GM12878 (cell line): Measurements from ENCODE around the gene CCL2. TPM values are rescaled to one million over a fixed set of nuclear protein-coding genes. Genes with fewer than 3 reads are reported as not detected.

ENCODE experiments used
- ATAC-seq: fragments of 200-7000 bp; cut with Tn5 transposase; 3 replicates; pipeline ENCODE4 v1.9.1; 2020; ENCODE audit warnings: mild to moderate bottlenecking, moderate library complexity
- BruUV-seq: library from RNA; stranded (reverse); fragments of 400-500 nt; replicated peaks from 2 replicates; lab custom pipeline; 2021; lab: Mats Ljungman, UMichigan
- CTCF ChIA-PET: fragments of 300-600 bp; sonication (Branson Sonifier 250); formaldehyde crosslinking; extraction: SDS; loops from one replicate; lab custom pipeline; 2021; ENCODE audit warnings: inconsistent platforms; lab: Yijun Ruan, JAX
- POLR2A ChIA-PET: fragments of 350-600 bp; formaldehyde crosslinking; extraction: SDS; loops from one replicate; lab custom pipeline; 2021; ENCODE audit warnings: inconsistent platforms; lab: Charles Lee
- RAD21 ChIA-PET: fragments of 300-600 bp; sonication (Branson Sonifier 250); formaldehyde crosslinking; loops from one replicate; lab custom pipeline; 2023; ENCODE audit warnings: antibody characterized with exemption; ENCODE audit not compliant: unreplicated experiment; lab: Charles Lee
- SMC1A ChIA-PET: fragments of 300-600 bp; sonication (Branson Sonifier 250); formaldehyde crosslinking; loops from one replicate; lab custom pipeline; 2023; ENCODE audit not compliant: unreplicated experiment, uncharacterized antibody; lab: Charles Lee
- DNase-seq: peaks from one replicate; pipeline ENCODE4 v3.0.0-alpha.2; 2011; ENCODE audit warnings: low read depth, low spot score
- FAIRE-seq: peaks from 3 replicates; lab custom pipeline; 2011; peaks lifted over from hg19 to GRCh38; lab: Jason Lieb, UNC
- H2AFZ ChIP-seq: 2 replicates; pipeline ENCODE4 v1.6.0; 2011; ENCODE audit warnings: low read depth, low read length, control low read depth; ENCODE audit not compliant: control insufficient read depth
- H3K27ac ChIP-seq: 2 replicates; pipeline ENCODE4 v1.5.1; 2011; ENCODE audit warnings: control low read depth; ENCODE audit not compliant: control insufficient read depth, insufficient read depth
- H3K27me3 ChIP-seq, 2 experiments: replicated peaks in 1 of 2; 2 replicates each; pipeline versions ENCODE4 v1.6.0 to v1.6.1; 2011; ENCODE audit warnings: low read length in 1 of 2; ENCODE audit not compliant: control insufficient read depth in 2 of 2, insufficient read depth in 2 of 2
- H3K36me3 ChIP-seq, 2 experiments: 2 replicates each; pipeline ENCODE4 v1.5.1; 2011; ENCODE audit warnings: low read length in 1 of 2; ENCODE audit not compliant: control insufficient read depth in 2 of 2, insufficient read depth in 2 of 2
- H3K4me1 ChIP-seq: 2 replicates; pipeline ENCODE4 v1.6.1; 2011; ENCODE audit warnings: mild to moderate bottlenecking, low read length, moderate library complexity, mixed read lengths; ENCODE audit not compliant: control insufficient read depth, insufficient read depth
- H3K4me2 ChIP-seq: 2 replicates; pipeline ENCODE4 v1.6.0; 2011; ENCODE audit warnings: control low read depth; ENCODE audit not compliant: control insufficient read depth, insufficient read depth
- H3K4me3 ChIP-seq: fragments of 200-600 bp; sonication (generic); 2 replicates; pipeline ENCODE4 v1.5.1; 2016
- H3K79me2 ChIP-seq: 2 replicates; pipeline ENCODE4 v1.6.0; 2011; ENCODE audit warnings: low read length; ENCODE audit not compliant: control insufficient read depth, insufficient read depth
- H3K9ac ChIP-seq: 2 replicates; pipeline ENCODE4 v1.8.0; 2011; ENCODE audit warnings: low read length, control low read depth, mixed read lengths; ENCODE audit not compliant: control insufficient read depth, insufficient read depth
- H3K9me3 ChIP-seq: replicated peaks from 3 replicates; pipeline ENCODE4 v1.5.1; 2011; ENCODE audit warnings: mild to moderate bottlenecking, low read length; ENCODE audit not compliant: control insufficient read depth, insufficient read depth
- H4K20me1 ChIP-seq: 2 replicates; pipeline ENCODE4 v1.6.0; 2011; ENCODE audit not compliant: control insufficient read depth, insufficient read depth
- DPF2 ChIP-seq: fragments of 450-650 bp; IDR thresholded peaks from 2 replicates; pipeline ENCODE4 v1.6.1; 2017; ENCODE audit warnings: mild to moderate bottlenecking
- JUNB ChIP-seq: IDR thresholded peaks from 2 replicates; pipeline ENCODE4 v1.6.1; 2016; ENCODE audit warnings: antibody characterized with exemption, mild to moderate bottlenecking
- MYC ChIP-seq: IDR thresholded peaks from 2 replicates; pipeline ENCODE4 v1.6.1; 2011; ENCODE audit warnings: mild to moderate bottlenecking, low read length, moderate library complexity, inconsistent platforms; ENCODE audit not compliant: insufficient read depth, insufficient replicate concordance, insufficient read length, severe bottlenecking
- SRF ChIP-seq, 2 experiments: IDR thresholded peaks; 2 replicates each; pipeline ENCODE4 v1.6.1; 2011; ENCODE audit warnings: low read depth in 2 of 2, low read length in 2 of 2, mild to moderate bottlenecking in 1 of 2, moderate library complexity in 1 of 2
- TARDBP ChIP-seq: IDR thresholded peaks from 2 replicates; pipeline ENCODE4 v1.6.1; 2016; ENCODE audit warnings: borderline replicate concordance
- TCF3 ChIP-seq: IDR thresholded peaks from 2 replicates; pipeline ENCODE4 v1.6.1; 2012; ENCODE audit warnings: low read depth, mild to moderate bottlenecking, low read length, borderline replicate concordance; ENCODE audit not compliant: insufficient read depth
- YBX1 ChIP-seq: fragments of 450-650 bp; IDR thresholded peaks from 2 replicates; pipeline ENCODE4 v1.6.1; 2016; ENCODE audit warnings: antibody characterized with exemption
- ZNF384 ChIP-seq: IDR thresholded peaks from 2 replicates; pipeline ENCODE4 v1.6.1; 2012; ENCODE audit warnings: low read depth, mild to moderate bottlenecking, low read length, improper control_type of control experiment, borderline replicate concordance
- WGBS: methylation state at CpG from one replicate; pipeline ENCODE4 v1.1.6; 2016; ENCODE audit warnings: low lambda C conversion rate; ENCODE audit not compliant: insufficient replicate concordance, insufficient coverage; ENCODE audit errors: missing lambda C conversion rate; 5-methylcytosine and 5-hydroxymethylcytosine counted together
- in situ Hi-C: fragments of 300-500 bp; cut with MboI; formaldehyde crosslinking; loops from 9 replicates; pipeline ENCODE4 v1.14.3; 2018; ENCODE audit warnings: mixed read lengths
- intact Hi-C: fragments of 100-400 bp; cut with micrococcal nuclease; formaldehyde crosslinking; loops from one replicate; pipeline ENCODE4 v1.14.2; 2022; ENCODE audit not compliant: unreplicated experiment
- polyA plus RNA-seq, 11 experiments: library from polyadenylated mRNA; depleted of rRNA in 4 of 11; unstranded in 6 of 11; stranded (reverse) in 5 of 11; fragments of >200 nt; fragmentation: Nextera tagmentation in 4 of 11; fragmentation: Illumina TruSeq in 1 of 11; extraction: Ambion mirVana in 4 of 11; extraction: Trizol in 1 of 11; gene quantifications; 1 replicate in 1 of 11; 2 replicates in 10 of 11; pipeline versions ENCODE4 v1.2.1 to v1.2.3, GENCODE V29; 2011 to 2016; ENCODE audit warnings: inconsistent platforms in 2 of 11, missing spikeins in 2 of 11, low read depth in 1 of 11
- total RNA-seq, 4 experiments: library from RNA; depleted of rRNA in 3 of 4; stranded (reverse); fragments of >200 nt in 3 of 4; fragmentation: Illumina TruSeq in 1 of 4; extraction: Trizol in 1 of 4; gene quantifications; 2 replicates each; pipeline versions ENCODE4 v1.2.1 to v1.2.3, GENCODE V29; 2013 to 2021
- TF ChIP-seq, protein P1 (sequence below): fragments of 450-650 bp; IDR thresholded peaks from 2 replicates; pipeline ENCODE4 v1.6.1; 2018; ENCODE audit warnings: borderline replicate concordance, mild to moderate bottlenecking; ENCODE audit not compliant: partially characterized antibody
- TF ChIP-seq, protein P2 (sequence below): IDR thresholded peaks from 2 replicates; pipeline ENCODE4 v1.6.1; 2012; ENCODE audit warnings: low read depth, low read length, improper control_type of control experiment

CCL2 gene
- total and polyA plus RNA-seq, 10 of the 15 experiments (the other 5 are each of a cell fraction or from before 2014, with no cell fraction given): 0.16 to 0.18 TPM; not detected in 8

DNA sequence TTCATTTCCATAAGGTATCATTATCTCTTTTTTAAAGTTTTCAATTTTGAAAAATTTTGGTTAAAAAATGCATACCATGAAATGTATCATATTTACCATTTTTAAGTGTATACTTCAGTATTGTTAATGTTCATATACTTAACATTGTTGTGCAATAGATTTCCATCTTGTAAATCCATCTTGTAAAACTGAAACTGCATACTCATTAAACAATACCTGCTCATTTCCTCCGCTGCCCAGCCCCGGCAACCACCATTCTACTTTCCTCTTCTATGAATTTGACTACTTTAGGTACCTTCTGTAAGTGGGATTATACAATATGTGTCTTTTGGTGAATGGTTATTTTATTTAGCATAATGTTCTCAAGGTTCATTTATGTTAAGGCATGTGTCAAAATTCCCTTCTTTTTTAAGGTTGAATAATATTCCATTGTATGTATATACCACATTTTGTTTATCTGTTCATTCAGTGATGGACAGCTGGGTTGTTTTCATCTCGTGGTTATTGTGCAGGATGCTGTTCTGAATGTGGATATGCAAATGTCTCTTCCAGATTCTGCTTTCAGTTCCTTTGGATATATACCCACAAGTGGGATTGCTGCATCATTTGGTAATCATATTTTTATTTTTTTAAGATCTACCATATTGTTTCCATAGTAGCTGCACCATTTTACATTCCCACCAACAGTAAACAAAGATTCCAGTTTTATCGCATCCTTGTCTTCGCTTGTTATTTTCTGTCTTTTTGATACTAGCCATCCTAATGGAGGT, 6.7 kb downstream of the CCL2 start:
- 38% methylated on average over 5 of the region's 5 CpGs for WGBS
- in situ Hi-C loops: no loop called here
- TF ChIP-seq YBX1 (no peak), TARDBP (no peak), MYC (no peak), JUNB (no peak), SRF (IDR thresholded peaks at IDR 0.05; ENCODE audit: low read depth in 2 of 2, low read length in 2 of 2) (no peak), ZNF384 (no peak), TCF3 (no peak), DPF2 (no peak)
- TF ChIP-seq, protein P1, sequence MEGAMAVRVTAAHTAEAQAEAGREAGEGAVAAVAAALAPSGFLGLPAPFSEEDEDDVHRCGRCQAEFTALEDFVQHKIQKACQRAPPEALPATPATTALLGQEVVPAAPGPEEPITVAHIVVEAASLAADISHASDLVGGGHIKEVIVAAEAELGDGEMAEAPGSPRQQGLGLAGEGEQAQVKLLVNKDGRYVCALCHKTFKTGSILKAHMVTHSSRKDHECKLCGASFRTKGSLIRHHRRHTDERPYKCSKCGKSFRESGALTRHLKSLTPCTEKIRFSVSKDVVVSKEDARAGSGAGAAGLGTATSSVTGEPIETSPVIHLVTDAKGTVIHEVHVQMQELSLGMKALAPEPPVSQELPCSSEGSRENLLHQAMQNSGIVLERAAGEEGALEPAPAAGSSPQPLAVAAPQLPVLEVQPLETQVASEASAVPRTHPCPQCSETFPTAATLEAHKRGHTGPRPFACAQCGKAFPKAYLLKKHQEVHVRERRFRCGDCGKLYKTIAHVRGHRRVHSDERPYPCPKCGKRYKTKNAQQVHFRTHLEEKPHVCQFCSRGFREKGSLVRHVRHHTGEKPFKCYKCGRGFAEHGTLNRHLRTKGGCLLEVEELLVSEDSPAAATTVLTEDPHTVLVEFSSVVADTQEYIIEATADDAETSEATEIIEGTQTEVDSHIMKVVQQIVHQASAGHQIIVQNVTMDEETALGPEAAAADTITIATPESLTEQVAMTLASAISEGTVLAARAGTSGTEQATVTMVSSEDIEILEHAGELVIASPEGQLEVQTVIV: no peak
- TF ChIP-seq, protein P2, sequence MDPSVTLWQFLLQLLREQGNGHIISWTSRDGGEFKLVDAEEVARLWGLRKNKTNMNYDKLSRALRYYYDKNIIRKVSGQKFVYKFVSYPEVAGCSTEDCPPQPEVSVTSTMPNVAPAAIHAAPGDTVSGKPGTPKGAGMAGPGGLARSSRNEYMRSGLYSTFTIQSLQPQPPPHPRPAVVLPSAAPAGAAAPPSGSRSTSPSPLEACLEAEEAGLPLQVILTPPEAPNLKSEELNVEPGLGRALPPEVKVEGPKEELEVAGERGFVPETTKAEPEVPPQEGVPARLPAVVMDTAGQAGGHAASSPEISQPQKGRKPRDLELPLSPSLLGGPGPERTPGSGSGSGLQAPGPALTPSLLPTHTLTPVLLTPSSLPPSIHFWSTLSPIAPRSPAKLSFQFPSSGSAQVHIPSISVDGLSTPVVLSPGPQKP: no peak
- Histone ChIP-seq H3K4me2 (no peak overlapping the region), H3K79me2 (no peaks in the 10 kb centered on the region), H3K36me3 (no peaks in the 10 kb centered on the region), H3K4me1 (no peaks in the 10 kb centered on the region), H3K27me3 (peaks cover 0 to 1% of the 10 kb centered on the region in 2 experiments; a peak in 1 of 4 replicates), H3K27ac (no peak overlapping the region), H2AFZ (no peak overlapping the region), H3K9me3 (no peaks in the 10 kb centered on the region), H3K4me3 (no peak overlapping the region), H3K9ac (no peak overlapping the region), H4K20me1 (no peaks in the 10 kb centered on the region; the same call in 1 of the 2 replicates)
- no TSS peak for BruUV-seq
- ATAC-seq (no peak), DNase-seq (no peak), FAIRE-seq (no peak)
- RAD21 ChIA-PET: no interaction called here
- intact Hi-C loops: no loop called here
- POLR2A ChIA-PET: no interaction called here
- CTCF ChIA-PET: interaction anchor here (1.0 kb wide), 1 partner anchor 12 kb away, joined by 5 read pairs; no protein-coding TSS in a partner anchor
- SMC1A ChIA-PET: no interaction called here
